Lung (tissue), 12 donors: ENCODE data around the gene CLOCK. TPM values are rescaled to one million over a fixed set of nuclear protein-coding genes. Genes with fewer than 3 reads are reported as not detected.

ENCODE experiments used
- ATAC-seq: fragments of 200-7000 bp; cut with Tn5 transposase; one replicate; pipeline ENCODE4 v1.9.1; 2020; ENCODE audit warnings: moderate number of reproducible peaks; ENCODE audit not compliant: insufficient read depth, low FRiP score
- DNase-seq, 3 donors: peaks; one replicate each; pipeline ENCODE4 v3.0.0-alpha.2; 2013 to 2017
- H3K27ac ChIP-seq, 2 donors: one replicate each; pipeline ENCODE4 v1.5.1; 2013; ENCODE audit warnings: mild to moderate bottlenecking in 2 of 2, moderate library complexity in 2 of 2, control low read depth in 1 of 2, inconsistent platforms in 1 of 2, low read depth in 1 of 2, low read length in 1 of 2
- H3K27me3 ChIP-seq, 3 donors: one replicate each; pipeline ENCODE4 v1.5.1; 2013; ENCODE audit warnings: low read length in 2 of 3; ENCODE audit not compliant: control insufficient read depth in 3 of 3, insufficient read depth in 3 of 3
- H3K36me3 ChIP-seq, 4 donors: one replicate each; pipeline ENCODE4 v1.5.1; 2013; ENCODE audit warnings: low read length in 4 of 4, mild to moderate bottlenecking in 1 of 4, moderate library complexity in 1 of 4; ENCODE audit not compliant: control insufficient read depth in 4 of 4, insufficient read depth in 4 of 4
- H3K4me1 ChIP-seq, 5 donors: one replicate each; pipeline ENCODE4 v1.5.1; 2013; ENCODE audit warnings: low read length in 5 of 5, mild to moderate bottlenecking in 2 of 5, moderate library complexity in 1 of 5; ENCODE audit not compliant: control insufficient read depth in 5 of 5, insufficient read depth in 5 of 5
- H3K4me3 ChIP-seq: one replicate; pipeline ENCODE4 v1.5.1; 2013; ENCODE audit warnings: mild to moderate bottlenecking, control low read depth, moderate library complexity
- H3K9ac ChIP-seq, 2 donors: one replicate each; pipeline ENCODE4 v1.5.1; 2013; ENCODE audit warnings: low read length in 2 of 2, control low read depth in 1 of 2; ENCODE audit not compliant: insufficient read depth in 1 of 2
- H3K9me3 ChIP-seq, 4 donors: one replicate each; pipeline ENCODE4 v1.5.1; 2013; ENCODE audit warnings: low read length in 3 of 4, mild to moderate bottlenecking in 1 of 4, moderate library complexity in 1 of 4; ENCODE audit not compliant: control insufficient read depth in 4 of 4, insufficient read depth in 3 of 4
- WGBS, 2 donors: extraction: QIAGEN DNeasy Blood & Tissue Kit; methylation state at CpG; one replicate each; pipeline ENCODE4 v1.1.7; 2013; 5-methylcytosine and 5-hydroxymethylcytosine counted together
- polyA plus RNA-seq, 2 donors: library from polyadenylated mRNA; stranded (reverse); fragments of 200-250 nt; gene quantifications; one replicate each; pipeline ENCODE4 v1.2.1, GENCODE V29; 2013
- total RNA-seq, 2 donors: library from RNA; depleted of rRNA in 1 of 2; stranded (reverse); fragments of >200 nt in 1 of 2; gene quantifications; one replicate each; pipeline ENCODE4 v1.2.1, GENCODE V29; 2014 to 2021
- TF ChIP-seq, protein P1 (sequence below): IDR thresholded peaks from 2 replicates; pipeline ENCODE4 v1.5.1; 2012; ENCODE audit warnings: mild to moderate bottlenecking; ENCODE audit errors: control extremely low read depth, extremely low read depth
- donor health status: control.
- donor health status: control.
- donor health status: Bipolar disorder and iron deficiency.
- donor health status: healthy.
- donor health status: DM: yes; HTN: yes; CAD: no.

The CLOCK gene
- total and polyA plus RNA-seq, 4 donors, result 6.2 to 29.7 (median 14.7) TPM

DNA sequence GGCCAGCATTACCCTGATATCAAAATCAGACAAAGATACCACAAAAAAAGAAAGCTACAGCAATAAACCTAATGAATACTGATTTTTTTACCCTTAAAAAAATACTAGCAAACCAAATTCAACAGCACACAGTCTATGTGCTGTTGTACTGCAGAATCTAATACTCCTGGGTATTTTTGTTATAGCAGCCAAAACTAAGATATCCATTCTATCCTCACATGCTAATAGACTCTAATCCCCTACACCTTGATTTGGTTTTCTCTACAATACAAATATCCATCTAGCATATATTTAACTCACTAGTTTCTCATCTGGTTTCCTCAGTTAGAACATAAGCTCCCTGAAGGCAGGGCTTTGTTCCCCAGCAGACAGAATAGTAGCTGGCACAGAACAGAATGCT is 12.4 kb downstream of the CLOCK start:
- no peak overlapping the region for H3K9ac ChIP-seq
- H3K4me3 ChIP-seq, result no peak overlapping the region
- DNase-seq, result no peak
- no peaks in the 10 kb centered on the region for H3K27me3 ChIP-seq
- TF ChIP-seq, protein P1, sequence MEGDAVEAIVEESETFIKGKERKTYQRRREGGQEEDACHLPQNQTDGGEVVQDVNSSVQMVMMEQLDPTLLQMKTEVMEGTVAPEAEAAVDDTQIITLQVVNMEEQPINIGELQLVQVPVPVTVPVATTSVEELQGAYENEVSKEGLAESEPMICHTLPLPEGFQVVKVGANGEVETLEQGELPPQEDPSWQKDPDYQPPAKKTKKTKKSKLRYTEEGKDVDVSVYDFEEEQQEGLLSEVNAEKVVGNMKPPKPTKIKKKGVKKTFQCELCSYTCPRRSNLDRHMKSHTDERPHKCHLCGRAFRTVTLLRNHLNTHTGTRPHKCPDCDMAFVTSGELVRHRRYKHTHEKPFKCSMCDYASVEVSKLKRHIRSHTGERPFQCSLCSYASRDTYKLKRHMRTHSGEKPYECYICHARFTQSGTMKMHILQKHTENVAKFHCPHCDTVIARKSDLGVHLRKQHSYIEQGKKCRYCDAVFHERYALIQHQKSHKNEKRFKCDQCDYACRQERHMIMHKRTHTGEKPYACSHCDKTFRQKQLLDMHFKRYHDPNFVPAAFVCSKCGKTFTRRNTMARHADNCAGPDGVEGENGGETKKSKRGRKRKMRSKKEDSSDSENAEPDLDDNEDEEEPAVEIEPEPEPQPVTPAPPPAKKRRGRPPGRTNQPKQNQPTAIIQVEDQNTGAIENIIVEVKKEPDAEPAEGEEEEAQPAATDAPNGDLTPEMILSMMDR, result no peak
- no peaks in the 10 kb centered on the region for H3K36me3 ChIP-seq
- H3K4me1 ChIP-seq, result no peaks in the 10 kb centered on the region
- no peak overlapping the region for H3K27ac ChIP-seq
- no peak for ATAC-seq
- peaks cover 0 to 7% (median under 1%) of the 10 kb centered on the region in 4 donors for H3K9me3 ChIP-seq

DNA sequence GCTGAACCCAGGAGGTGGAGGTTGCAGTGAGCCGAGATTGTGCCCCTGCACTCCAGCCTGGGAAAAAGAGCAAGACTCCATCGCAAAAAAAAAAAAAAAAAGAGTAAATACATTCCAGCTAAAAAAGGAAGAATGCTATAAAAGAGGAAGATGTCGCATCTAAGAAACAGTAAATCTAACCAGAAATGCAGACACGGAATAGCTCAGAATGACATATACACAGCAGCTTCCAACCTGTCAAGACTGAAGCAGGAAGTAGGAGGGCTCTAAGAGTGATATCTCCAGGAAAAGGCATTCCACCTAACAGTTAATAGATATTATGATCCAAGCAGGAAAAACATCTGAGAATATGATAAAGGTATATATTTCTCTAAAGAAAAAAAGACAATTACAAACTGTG is 16.0 kb downstream of the CLOCK start:
- TF ChIP-seq, protein P1, result no peak
- Histone ChIP-seq H3K4me3 (no peak overlapping the region), H3K9ac (no peak overlapping the region), H3K27me3 (no peaks in the 10 kb centered on the region), H3K9me3 (peaks cover 0 to 7% (median under 1%) of the 10 kb centered on the region in 4 donors), H3K4me1 (no peaks in the 10 kb centered on the region), H3K27ac (no peak overlapping the region), H3K36me3 (no peaks in the 10 kb centered on the region)
- DNase-seq (no peak), ATAC-seq (no peak)
- 59 to 78% methylated on average over 4 of the region's 4 CpGs for WGBS, 2 donors

- Histone ChIP-seq H3K9me3 (peaks cover 0 to 7% (median under 1%) of the 10 kb centered on the region in 4 donors), H3K4me1 (peaks cover 0 to 2% (median 0%) of the 10 kb centered on the region in 5 donors), H3K9ac (no peak overlapping the region), H3K27ac (no peak overlapping the region), H3K4me3 (no peak overlapping the region), H3K27me3 (no peaks in the 10 kb centered on the region), H3K36me3 (no peaks in the 10 kb centered on the region)
- WGBS, 2 donors, result 90 to 91% methylated on average over 4 of the region's 4 CpGs
- no peak for ATAC-seq
- DNase-seq, result no peak
- TF ChIP-seq, protein P1, result no peak
These were observed 16.5 kb downstream of the CLOCK start for GRCh38 chr4:55530167-55530566.

DNA sequence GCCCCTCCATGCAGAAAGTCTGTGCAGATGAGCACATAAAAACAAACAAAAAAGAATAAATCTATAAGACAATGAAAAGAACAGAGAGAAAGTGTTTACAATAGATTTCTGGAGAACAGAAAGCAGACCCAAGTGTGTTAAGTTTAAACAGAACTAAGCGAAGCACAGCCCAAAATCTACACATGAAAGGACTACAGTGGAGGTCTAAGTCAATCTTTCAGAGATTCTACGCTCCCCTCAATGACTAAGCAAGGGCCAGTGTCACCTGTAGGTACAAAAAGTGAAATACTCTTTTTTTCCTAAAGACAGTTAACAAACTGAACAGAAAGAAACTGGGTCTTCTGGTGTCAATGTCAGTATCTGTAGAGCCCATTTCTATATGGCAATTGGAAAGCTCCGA is 18.2 kb downstream of the CLOCK start:
- no peaks in the 10 kb centered on the region for H3K27me3 ChIP-seq
- no peak overlapping the region for H3K27ac ChIP-seq
- peaks cover 0 to 7% (median under 1%) of the 10 kb centered on the region in 4 donors for H3K9me3 ChIP-seq
- no peaks in the 10 kb centered on the region for H3K36me3 ChIP-seq
- TF ChIP-seq, protein P1, result no peak
- H3K4me1 ChIP-seq, result peaks cover 0 to 4% (median 0%) of the 10 kb centered on the region in 5 donors
- no peak for DNase-seq
- H3K4me3 ChIP-seq, result no peak overlapping the region
- no peak for ATAC-seq
- WGBS, 2 donors, result 96 to 97% methylated on average over 3 of the region's 3 CpGs
- no peak overlapping the region for H3K9ac ChIP-seq
